Endodermal cell (in vitro differentiated cells): ENCODE measurements around the gene C9orf50. TPM values are rescaled to one million over a fixed set of nuclear protein-coding genes. Genes with fewer than 3 reads are reported as not detected.

Experiments
- DNase-seq: peaks from one replicate; pipeline ENCODE4 v3.0.0-alpha.2; 2017
- H3K27ac ChIP-seq: 2 replicates; pipeline ENCODE4 v1.5.1; 2013; ENCODE audit warnings: mild to moderate bottlenecking, low read depth, low read length, moderate library complexity
- H3K27me3 ChIP-seq: 2 replicates; pipeline ENCODE4 v1.6.1; 2013; ENCODE audit warnings: mild to moderate bottlenecking, low read length, moderate library complexity; ENCODE audit not compliant: insufficient read depth, control insufficient read depth, poor library complexity, severe bottlenecking
- H3K36me3 ChIP-seq: 2 replicates; pipeline ENCODE4 v1.7.0; 2013; ENCODE audit warnings: mild to moderate bottlenecking, low read length, moderate library complexity; ENCODE audit not compliant: control insufficient read depth, insufficient read depth
- H3K4me1 ChIP-seq: one replicate; pipeline ENCODE4 v1.7.0; 2013; ENCODE audit warnings: low read length; ENCODE audit not compliant: control insufficient read depth, insufficient read depth
- H3K4me3 ChIP-seq: 2 replicates; pipeline ENCODE4 v1.5.1; 2013; ENCODE audit warnings: mild to moderate bottlenecking, low read length, moderate library complexity
- H3K9ac ChIP-seq: 2 replicates; pipeline ENCODE4 v1.6.1; 2013; ENCODE audit warnings: mild to moderate bottlenecking, low read length, moderate library complexity; ENCODE audit not compliant: poor library complexity, severe bottlenecking; ENCODE audit errors: extremely low read depth
- H3K9me3 ChIP-seq: 2 replicates; pipeline ENCODE4 v1.6.1; 2013; ENCODE audit warnings: mild to moderate bottlenecking, low read length, moderate library complexity; ENCODE audit not compliant: control insufficient read depth
- H3K27ac Mint-ChIP-seq: 2 replicates; pipeline ENCODE4 v1.8.0; 2020; ENCODE audit warnings: mixed read lengths
- H3K27me3 Mint-ChIP-seq: 2 replicates; pipeline ENCODE4 v1.8.0; 2021; ENCODE audit warnings: mild to moderate bottlenecking, mixed read lengths; ENCODE audit not compliant: insufficient read depth
- H3K36me3 Mint-ChIP-seq: 2 replicates; pipeline ENCODE4 v1.8.0; 2020; ENCODE audit warnings: low read depth, mixed read lengths
- H3K4me1 Mint-ChIP-seq: 2 replicates; pipeline ENCODE4 v1.8.0; 2020; ENCODE audit warnings: mixed read lengths
- H3K4me3 Mint-ChIP-seq: 2 replicates; pipeline ENCODE4 v1.8.0; 2020; ENCODE audit warnings: mild to moderate bottlenecking, moderate library complexity, mixed read lengths
- H3K9me3 Mint-ChIP-seq: 2 replicates; pipeline ENCODE4 v1.8.0; 2020; ENCODE audit warnings: mild to moderate bottlenecking, mixed read lengths
- CTCF ChIP-seq: fragments of 200-600 bp; sonication (generic); conservative IDR thresholded peaks from 2 replicates; pipeline ENCODE4 v1.5.0; 2021; ENCODE audit warnings: antibody characterized with exemption, mild to moderate bottlenecking
- WGBS, 2 experiments: methylation state at CpG; one replicate each; pipeline versions ENCODE4 v1.1.5 to v1.1.7; 2013; ENCODE audit warnings: missing lambda C conversion rate in 2 of 2, mixed read lengths in 1 of 2; ENCODE audit not compliant: insufficient coverage in 1 of 2, insufficient read length in 1 of 2; 5-methylcytosine and 5-hydroxymethylcytosine counted together
- total RNA-seq, 2 donors: library from RNA; stranded (reverse); fragmentation: NEBNext Ultra II Directional in 1 of 2; extraction: Animal tissue kit (Norgen Biotek cat#: 25700) in 1 of 2; gene quantifications; 2 replicates in 1 of 2; 3 replicates in 1 of 2; pipeline ENCODE4 v1.2.1, GENCODE V29; 2021

C9orf50 gene
- total RNA-seq, 2 donors from 2014 or later, result not detected

- Mint-ChIP-seq H3K27me3 (no peaks in the 10 kb centered on the region), H3K4me1 (no peaks in the 10 kb centered on the region), H3K9me3 (no peaks in the 10 kb centered on the region), H3K36me3 (peaks cover 40% of the 10 kb centered on the region), H3K27ac (no peak overlapping the region), H3K4me3 (no peak overlapping the region)
- Histone ChIP-seq H3K4me3 (no peak overlapping the region), H3K4me1 (no peaks in the 10 kb centered on the region), H3K27me3 (no peaks in the 10 kb centered on the region), H3K36me3 (peaks cover 57% of the 10 kb centered on the region), H3K9ac (no peak overlapping the region), H3K9me3 (no peaks in the 10 kb centered on the region), H3K27ac (no peak overlapping the region)
- 96 to 97% methylated on average over 30 to 34 of the region's 34 CpGs for WGBS, 2 experiments
- TF ChIP-seq CTCF, result no peak
- DNase-seq, result no peak
Measured at GRCh38 chr9:129635099-129636065, 14.5 kb upstream of the C9orf50 start.

GRCh38 chr9:129633848-129634247, 12.9 kb upstream of the C9orf50 start:
- TF ChIP-seq CTCF, result no peak
- Mint-ChIP-seq H3K36me3 (peaks cover 40% of the 10 kb centered on the region), H3K4me1 (no peaks in the 10 kb centered on the region), H3K9me3 (no peaks in the 10 kb centered on the region), H3K4me3 (no peak overlapping the region), H3K27me3 (no peaks in the 10 kb centered on the region), H3K27ac (no peak overlapping the region)
- H3K4me1 ChIP-seq, result no peaks in the 10 kb centered on the region
- no peak for DNase-seq
- H3K9ac ChIP-seq, result no peak overlapping the region
- WGBS, 2 experiments, result 86 to 91% methylated on average over 13 of the region's 13 CpGs
- H3K27ac ChIP-seq, result no peak overlapping the region
- no peaks in the 10 kb centered on the region for H3K27me3 ChIP-seq
- H3K36me3 ChIP-seq, result peaks cover 52% of the 10 kb centered on the region
- no peaks in the 10 kb centered on the region for H3K9me3 ChIP-seq
- no peak overlapping the region for H3K4me3 ChIP-seq

GRCh38 chr9:129633207-129633606, 12.3 kb upstream of the C9orf50 start:
- no peak overlapping the region for H3K4me3 ChIP-seq
- no peak overlapping the region for H3K9ac ChIP-seq
- H3K9me3 Mint-ChIP-seq, result no peaks in the 10 kb centered on the region
- no peak overlapping the region for H3K4me3 Mint-ChIP-seq
- H3K9me3 ChIP-seq, result no peaks in the 10 kb centered on the region
- peaks cover 40% of the 10 kb centered on the region for H3K36me3 Mint-ChIP-seq
- no peaks in the 10 kb centered on the region for H3K27me3 ChIP-seq
- TF ChIP-seq CTCF, result no peak
- DNase-seq, result no peak
- H3K4me1 Mint-ChIP-seq, result peaks cover 4% of the 10 kb centered on the region
- peaks cover 50% of the 10 kb centered on the region for H3K36me3 ChIP-seq
- H3K27me3 Mint-ChIP-seq, result no peaks in the 10 kb centered on the region
- H3K4me1 ChIP-seq, result no peaks in the 10 kb centered on the region
- 86 to 93% methylated on average over 1 to 4 of the region's 4 CpGs for WGBS, 2 experiments
- H3K27ac ChIP-seq, result no peak overlapping the region
- no peak overlapping the region for H3K27ac Mint-ChIP-seq
